ENCODE measurements around the gene NUDT3.
A peak's percentile ranks its signal among the peaks of the same experiment; 100 is the strongest.
"Not testable (repeated sequence)": the region's sequence is repeated elsewhere in the genome, so short reads cannot be mapped to it uniquely, and the experiment has no call there.

Gene NUDT3

GRCh38 chr6:34391786-34392496 is 528 bp downstream of the NUDT3 start:
- DNase-seq, result peak; percentile 69

- no peak for DNase-seq
Measured at GRCh38 chr6:34391473-34391785, 1.0 kb downstream of the NUDT3 start.

GRCh38 chr6:34390531-34391472 is 1.7 kb downstream of the NUDT3 start:
- DNase-seq, result peak; percentile 74

- DNase-seq, result no peak
Measured at GRCh38 chr6:34389034-34389433, 3.4 kb downstream of the NUDT3 start.

GRCh38 chr6:34388421-34388820 is 4.0 kb downstream of the NUDT3 start:
- no peak for DNase-seq

GRCh38 chr6:34386316-34387137 is 5.9 kb downstream of the NUDT3 start:
- DNase-seq, result peak; percentile 91

GRCh38 chr6:34385793-34386195 is 6.7 kb downstream of the NUDT3 start:
- no peak for DNase-seq

GRCh38 chr6:34384321-34385153 is 7.9 kb downstream of the NUDT3 start:
- no peak for DNase-seq

- DNase-seq, result no peak
Measured at GRCh38 chr6:34383656-34384320, 8.7 kb downstream of the NUDT3 start.

- DNase-seq, result peak; percentile 35
Measured at GRCh38 chr6:34383161-34383631, 9.3 kb downstream of the NUDT3 start.

- DNase-seq, result peak; percentile 38
Measured at GRCh38 chr6:34381081-34381480, 11.4 kb downstream of the NUDT3 start.

GRCh38 chr6:34378470-34378869 is 14.0 kb downstream of the NUDT3 start:
- DNase-seq, result peak; percentile 37

- no peak for DNase-seq
Measured at GRCh38 chr6:34377984-34378383, 14.5 kb downstream of the NUDT3 start.

- DNase-seq, result not testable (repeated sequence)
Measured at GRCh38 chr6:34377571-34377970, 14.9 kb downstream of the NUDT3 start.

GRCh38 chr6:34375833-34376232 is 16.6 kb downstream of the NUDT3 start:
- no peak for DNase-seq

- DNase-seq, result no peak
Measured at GRCh38 chr6:34374508-34374907, 18.0 kb downstream of the NUDT3 start.

GRCh38 chr6:34374069-34374468 is 18.4 kb downstream of the NUDT3 start:
- DNase-seq, result no peak

GRCh38 chr6:34373511-34373910 is 19.0 kb downstream of the NUDT3 start:
- no peak for DNase-seq

GRCh38 chr6:34371865-34372264 is 20.6 kb downstream of the NUDT3 start:
- DNase-seq, result not testable (repeated sequence)

GRCh38 chr6:34370361-34370760 is 22.1 kb downstream of the NUDT3 start:
- DNase-seq, result no peak

- no peak for DNase-seq
Measured at GRCh38 chr6:34369385-34369784, 23.1 kb downstream of the NUDT3 start.

- no peak for DNase-seq
Measured at GRCh38 chr6:34366639-34366921, 25.9 kb downstream of the NUDT3 start.

Data from HCEC 1CT (cell line).